ENCODE data around the gene GAL3ST3. TPM values are rescaled to one million over a fixed set of nuclear protein-coding genes. Genes with fewer than 3 reads are reported as not detected.

GAL3ST3 gene
- total RNA-seq, 1 donor from 2014 or later: 1.8 TPM

DNA sequence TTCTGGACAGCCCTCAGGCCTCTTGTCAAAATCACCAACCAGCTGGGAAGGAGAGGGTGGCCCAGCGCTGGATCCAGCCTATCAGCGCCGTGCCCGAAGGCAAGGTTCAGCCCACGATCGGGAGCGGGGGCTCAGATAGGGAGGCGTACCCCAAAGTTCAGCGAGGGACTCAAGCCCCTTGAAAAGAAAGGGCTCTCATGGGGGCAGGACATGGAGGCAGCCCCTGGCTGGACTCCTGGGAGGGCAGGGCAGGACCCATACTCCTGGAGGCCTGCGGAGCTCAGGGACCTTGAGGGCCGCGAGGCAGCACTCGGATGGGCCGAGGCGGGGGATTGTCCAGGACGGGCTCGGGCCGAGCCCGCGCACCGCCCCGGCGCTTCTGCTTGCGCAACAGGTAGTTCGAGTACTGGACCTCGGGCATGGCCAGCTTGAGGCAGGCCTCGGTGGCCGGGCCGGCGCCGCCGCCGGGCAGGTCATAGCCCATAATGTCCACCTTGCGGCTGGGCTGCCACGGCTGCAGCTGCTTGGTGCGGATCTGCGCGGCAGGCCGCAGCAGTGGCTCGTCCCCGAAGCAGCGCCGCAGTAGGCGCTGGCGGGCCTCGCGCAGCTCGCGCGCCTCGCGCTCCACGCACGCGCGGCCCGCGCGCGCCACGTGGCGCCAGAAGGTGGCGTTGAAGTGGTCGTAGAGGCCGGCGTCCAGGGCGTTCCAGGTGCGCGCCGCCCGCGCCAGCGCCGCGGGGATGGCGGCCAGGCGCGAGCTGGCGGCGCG is 6.5 kb downstream of the GAL3ST3 start:
- no peaks in the 10 kb centered on the region for H3K27me3 Mint-ChIP-seq (ENCODE audit: low read depth)
- DNase-seq (ENCODE audit: low spot score): no peak
- TF ChIP-seq, protein P1, sequence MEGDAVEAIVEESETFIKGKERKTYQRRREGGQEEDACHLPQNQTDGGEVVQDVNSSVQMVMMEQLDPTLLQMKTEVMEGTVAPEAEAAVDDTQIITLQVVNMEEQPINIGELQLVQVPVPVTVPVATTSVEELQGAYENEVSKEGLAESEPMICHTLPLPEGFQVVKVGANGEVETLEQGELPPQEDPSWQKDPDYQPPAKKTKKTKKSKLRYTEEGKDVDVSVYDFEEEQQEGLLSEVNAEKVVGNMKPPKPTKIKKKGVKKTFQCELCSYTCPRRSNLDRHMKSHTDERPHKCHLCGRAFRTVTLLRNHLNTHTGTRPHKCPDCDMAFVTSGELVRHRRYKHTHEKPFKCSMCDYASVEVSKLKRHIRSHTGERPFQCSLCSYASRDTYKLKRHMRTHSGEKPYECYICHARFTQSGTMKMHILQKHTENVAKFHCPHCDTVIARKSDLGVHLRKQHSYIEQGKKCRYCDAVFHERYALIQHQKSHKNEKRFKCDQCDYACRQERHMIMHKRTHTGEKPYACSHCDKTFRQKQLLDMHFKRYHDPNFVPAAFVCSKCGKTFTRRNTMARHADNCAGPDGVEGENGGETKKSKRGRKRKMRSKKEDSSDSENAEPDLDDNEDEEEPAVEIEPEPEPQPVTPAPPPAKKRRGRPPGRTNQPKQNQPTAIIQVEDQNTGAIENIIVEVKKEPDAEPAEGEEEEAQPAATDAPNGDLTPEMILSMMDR (IDR thresholded peaks at IDR 0.05): no peak
- H3K36me3 Mint-ChIP-seq (ENCODE audit: low read depth): no peaks in the 10 kb centered on the region
- no peak overlapping the region for H3K4me3 Mint-ChIP-seq (ENCODE audit: unreplicated experiment)
- H3K9me3 Mint-ChIP-seq (ENCODE audit: low read depth): peaks cover 2% of the 10 kb centered on the region
- H3K27ac Mint-ChIP-seq (ENCODE audit: unreplicated experiment): peak overlapping the region; percentile 22
- H3K4me1 Mint-ChIP-seq (ENCODE audit: low read depth): peaks cover 4% of the 10 kb centered on the region

DNA sequence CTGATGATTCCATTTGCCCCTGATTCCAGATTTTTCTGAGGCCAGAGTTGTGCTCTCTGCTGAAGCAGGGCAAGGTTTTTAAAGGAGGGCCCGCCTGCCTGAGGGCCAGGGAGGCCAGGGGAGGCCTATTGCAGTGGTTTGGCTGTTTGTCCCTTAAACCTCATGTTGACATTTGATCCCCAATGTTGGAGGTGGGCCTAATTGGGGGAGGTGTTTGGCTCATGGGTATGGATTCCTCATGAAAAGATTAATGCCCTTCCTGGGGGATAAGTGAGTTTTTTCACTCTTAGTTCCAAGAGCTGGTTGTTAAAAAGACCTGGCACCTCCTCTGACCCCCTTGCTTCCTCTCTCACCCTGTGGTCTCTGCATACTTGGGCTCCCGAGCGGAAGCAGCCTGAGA is 9.2 kb downstream of the GAL3ST3 start:
- Mint-ChIP-seq H3K4me1 (ENCODE audit: low read depth) (no peaks in the 10 kb centered on the region), H3K27me3 (ENCODE audit: low read depth) (peaks cover 2% of the 10 kb centered on the region), H3K27ac (ENCODE audit: unreplicated experiment) (no peak overlapping the region), H3K9me3 (ENCODE audit: low read depth) (peaks cover 4% of the 10 kb centered on the region), H3K4me3 (ENCODE audit: unreplicated experiment) (no peak overlapping the region), H3K36me3 (ENCODE audit: low read depth) (peaks cover 2% of the 10 kb centered on the region)
- TF ChIP-seq, protein P1 (IDR thresholded peaks at IDR 0.05): no peak
- no peak for DNase-seq (ENCODE audit: low spot score)

DNA sequence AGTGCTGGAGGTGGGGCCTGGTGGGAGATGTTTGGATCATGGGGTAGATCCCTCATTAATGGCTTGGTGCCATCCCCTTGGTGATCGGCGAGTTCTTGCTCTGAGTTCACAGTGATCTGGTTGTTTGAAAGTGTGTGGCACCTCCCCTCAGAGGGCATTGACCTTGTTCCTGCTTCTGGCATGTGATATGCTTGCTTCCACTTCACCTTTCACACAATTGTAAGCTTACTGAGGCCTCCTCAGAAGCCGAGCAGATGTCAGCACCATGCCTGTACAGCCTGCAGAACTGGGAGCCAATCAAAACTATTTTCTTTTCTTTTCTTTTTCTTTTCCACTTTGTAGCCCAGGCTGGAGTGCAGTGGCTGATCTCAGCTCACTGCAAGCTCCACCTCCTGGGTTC is 11.6 kb downstream of the GAL3ST3 start:
- Mint-ChIP-seq H3K9me3 (ENCODE audit: low read depth) (peaks cover 4% of the 10 kb centered on the region), H3K4me1 (ENCODE audit: low read depth) (no peaks in the 10 kb centered on the region), H3K27ac (ENCODE audit: unreplicated experiment) (no peak overlapping the region), H3K4me3 (ENCODE audit: unreplicated experiment) (no peak overlapping the region), H3K27me3 (ENCODE audit: low read depth) (peaks cover 5% of the 10 kb centered on the region), H3K36me3 (ENCODE audit: low read depth) (peaks cover 3% of the 10 kb centered on the region)
- no peak for DNase-seq (ENCODE audit: low spot score)
- TF ChIP-seq, protein P1 (IDR thresholded peaks at IDR 0.05): no peak

DNA sequence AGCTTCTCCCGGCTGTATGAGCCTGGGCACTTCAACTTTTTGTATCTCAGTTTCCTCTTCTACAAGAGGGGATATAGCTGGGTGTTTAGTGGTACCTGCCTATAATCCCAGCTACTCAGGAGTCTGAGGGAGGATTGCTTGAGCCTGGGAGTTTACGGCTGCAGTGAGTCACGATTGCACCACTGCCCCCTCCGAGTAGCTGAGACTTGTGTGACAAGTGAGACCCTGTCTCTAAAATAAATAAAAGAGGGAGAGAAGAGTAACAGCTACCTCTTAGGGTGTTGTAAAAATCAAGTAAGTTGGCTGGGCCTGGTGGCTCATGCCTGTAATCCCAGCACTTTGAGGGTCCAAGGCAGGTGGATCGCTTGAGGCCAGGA is 12.6 kb downstream of the GAL3ST3 start:
- Mint-ChIP-seq H3K36me3 (ENCODE audit: low read depth) (peaks cover 3% of the 10 kb centered on the region), H3K4me3 (ENCODE audit: unreplicated experiment) (no peak overlapping the region), H3K4me1 (ENCODE audit: low read depth) (no peaks in the 10 kb centered on the region), H3K27me3 (ENCODE audit: low read depth) (peaks cover 5% of the 10 kb centered on the region), H3K27ac (ENCODE audit: unreplicated experiment) (no peak overlapping the region), H3K9me3 (ENCODE audit: low read depth) (peaks cover 4% of the 10 kb centered on the region)
- TF ChIP-seq, protein P1 (IDR thresholded peaks at IDR 0.05): no peak
- no peak for DNase-seq (ENCODE audit: low spot score)

DNA sequence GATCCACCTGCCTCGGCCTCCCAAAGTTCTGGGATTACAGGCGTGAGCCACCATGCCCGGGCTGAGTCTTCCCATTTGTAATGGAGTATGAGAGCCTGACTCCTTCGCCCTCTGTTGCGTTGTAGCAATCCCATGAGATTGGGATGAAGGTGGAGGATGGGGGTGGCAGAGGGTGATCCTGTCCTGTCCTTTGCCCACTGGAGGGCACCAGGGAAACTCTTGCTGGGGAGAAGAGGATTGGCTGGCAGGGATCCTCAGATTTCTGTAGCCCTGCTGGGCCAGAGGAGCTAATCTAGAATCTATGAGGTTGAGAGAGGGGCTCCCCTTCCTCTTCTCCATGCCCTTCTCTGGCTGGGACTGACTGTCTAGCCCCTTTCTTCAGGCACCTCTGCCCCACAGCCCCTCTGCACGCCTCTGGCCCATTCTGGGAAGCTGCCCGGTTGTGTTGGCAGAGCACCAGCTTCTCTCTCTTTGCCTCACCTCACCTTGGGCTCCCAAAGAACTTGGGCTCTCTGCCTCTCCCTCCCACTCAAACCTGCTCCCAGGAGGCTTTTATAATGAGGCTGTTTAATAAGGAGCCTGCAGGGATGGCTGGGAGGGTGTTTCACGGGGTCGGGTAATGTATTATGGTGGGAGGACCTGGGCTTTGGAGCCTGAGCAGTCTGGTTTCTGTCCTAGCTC is 13.2 kb downstream of the GAL3ST3 start:
- H3K9me3 Mint-ChIP-seq (ENCODE audit: low read depth): peaks cover 4% of the 10 kb centered on the region
- no peak overlapping the region for H3K4me3 Mint-ChIP-seq (ENCODE audit: unreplicated experiment)
- DNase-seq (ENCODE audit: low spot score): no peak
- H3K27ac Mint-ChIP-seq (ENCODE audit: unreplicated experiment): no peak overlapping the region
- TF ChIP-seq, protein P1 (IDR thresholded peaks at IDR 0.05): no peak
- peaks cover 5% of the 10 kb centered on the region for H3K27me3 Mint-ChIP-seq (ENCODE audit: low read depth)
- H3K36me3 Mint-ChIP-seq (ENCODE audit: low read depth): peaks cover 3% of the 10 kb centered on the region
- no peaks in the 10 kb centered on the region for H3K4me1 Mint-ChIP-seq (ENCODE audit: low read depth)

All from chondrocyte (in vitro differentiated cells).